Measurements from ENCODE around the gene FHL2. TPM values are rescaled to one million over a fixed set of nuclear protein-coding genes. Genes with fewer than 3 reads are reported as not detected.
"Not testable (repeated sequence)": the region's sequence is repeated elsewhere in the genome, so short reads cannot be mapped to it uniquely, and the experiment has no call there.

Gene FHL2
- total RNA-seq, 2 experiments from 2014 or later: 3.6 TPM

DNA sequence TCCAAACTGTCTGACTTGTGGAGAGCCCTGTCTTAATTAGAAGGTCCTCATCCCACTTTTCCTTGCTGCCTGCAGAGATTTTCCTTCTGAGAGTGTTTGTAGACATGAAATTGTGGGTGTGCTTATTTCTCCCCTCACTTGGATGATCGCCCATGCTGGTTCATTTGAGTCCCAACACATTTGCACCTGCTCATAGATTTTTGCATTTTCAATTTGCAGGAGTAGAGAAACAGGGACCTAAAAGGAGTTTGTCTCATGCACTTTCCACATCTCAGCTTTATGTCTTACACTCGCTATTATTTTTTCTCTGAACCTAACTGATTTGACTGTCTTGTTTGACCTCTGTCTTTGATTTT is 33.2 kb upstream of the FHL2 start:
- no peak for DNase-seq
- Mint-ChIP-seq H3K27ac (no peak overlapping the region), H3K4me3 (no peak overlapping the region), H3K27me3 (peaks cover 11% of the 10 kb centered on the region), H3K4me1 (peaks cover 14% of the 10 kb centered on the region), H3K9me3 (no peaks in the 10 kb centered on the region), H3K36me3 (ENCODE audit: low read depth) (no peaks in the 10 kb centered on the region)
- POLR2A ChIA-PET: no interaction called here
- CTCF ChIA-PET: interaction anchor here (0.6 kb wide), 1 partner anchor 29 kb away, joined by 3 read pairs; no protein-coding TSS in a partner anchor

DNA sequence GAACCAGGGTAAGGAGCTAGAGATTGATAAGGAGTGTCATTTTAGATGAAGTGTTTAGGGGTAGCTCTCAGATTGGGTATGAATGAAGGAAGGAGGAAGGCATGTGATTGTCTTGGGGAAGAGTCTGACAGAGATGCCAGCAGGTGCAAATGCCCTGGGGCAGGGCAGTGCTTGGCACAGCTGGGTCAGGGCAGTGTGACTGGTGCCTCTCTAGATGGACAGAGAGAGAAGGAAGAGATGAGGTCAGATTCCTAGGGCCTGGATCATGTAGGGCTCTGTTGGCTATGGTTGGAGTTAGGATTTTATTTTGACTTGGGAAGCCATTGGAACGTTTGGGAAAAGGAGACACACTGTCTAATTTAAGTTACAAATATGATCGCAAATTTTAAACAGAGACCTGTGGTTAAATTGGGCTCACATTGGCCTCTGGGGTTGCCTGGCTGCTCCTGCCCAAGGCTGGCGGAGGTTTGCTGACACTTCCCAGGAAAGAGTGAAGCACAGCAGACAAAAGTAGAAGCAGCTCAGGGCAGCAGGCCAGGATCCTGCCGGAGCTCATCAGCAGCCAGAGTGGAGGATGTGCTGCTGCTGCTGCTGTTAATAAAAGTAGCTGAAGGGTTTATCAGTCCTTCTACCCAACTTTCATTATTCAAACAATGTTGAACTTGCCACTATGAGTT is 32.7 kb upstream of the FHL2 start:
- POLR2A ChIA-PET: no interaction called here
- H3K36me3 Mint-ChIP-seq (ENCODE audit: low read depth): no peaks in the 10 kb centered on the region
- H3K4me1 Mint-ChIP-seq: peaks cover 19% of the 10 kb centered on the region
- H3K9me3 Mint-ChIP-seq: no peaks in the 10 kb centered on the region
- no peak for DNase-seq
- no peak overlapping the region for H3K27ac Mint-ChIP-seq
- H3K27me3 Mint-ChIP-seq: peaks cover 11% of the 10 kb centered on the region
- CTCF ChIA-PET: interaction anchor here (0.6 kb wide), 1 partner anchor 29 kb away, joined by 3 read pairs; no protein-coding TSS in a partner anchor
- H3K4me3 Mint-ChIP-seq: no peak overlapping the region

DNA sequence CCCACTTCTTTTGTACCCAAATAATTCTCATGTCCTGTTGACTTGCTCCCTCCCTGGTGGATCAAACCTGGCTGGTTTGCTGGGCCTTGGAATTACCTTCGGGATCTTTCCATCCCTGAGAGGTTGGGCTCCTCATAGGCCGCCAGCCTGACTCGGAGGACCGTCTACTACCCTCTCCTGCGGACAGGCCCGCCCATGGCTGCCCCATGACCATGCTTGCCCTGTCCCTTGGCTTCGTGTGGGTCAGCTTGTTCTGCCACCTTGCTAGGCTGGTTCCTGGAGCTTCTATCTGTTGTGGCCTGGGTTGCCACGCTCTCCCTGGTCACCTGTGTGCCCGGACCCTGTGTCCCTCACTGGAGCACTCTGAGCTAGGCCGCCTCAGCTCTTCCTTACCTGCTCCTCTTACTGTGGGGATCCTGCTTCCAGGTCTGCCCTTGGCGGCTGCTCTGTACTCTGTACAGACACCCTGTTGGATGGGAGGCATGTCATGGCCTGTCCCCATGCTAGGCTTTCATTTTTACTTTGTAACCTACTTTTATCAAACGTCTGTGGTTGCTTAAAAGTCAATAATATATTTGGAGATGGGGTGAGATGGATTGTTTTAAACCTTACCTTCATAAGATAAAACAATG is 29.7 kb upstream of the FHL2 start:
- Mint-ChIP-seq H3K9me3 (peaks cover 2% of the 10 kb centered on the region), H3K4me1 (peaks cover 26% of the 10 kb centered on the region), H3K27me3 (peaks cover 11% of the 10 kb centered on the region), H3K27ac (peak overlapping the region; percentile 42), H3K4me3 (no peak overlapping the region), H3K36me3 (ENCODE audit: low read depth) (no peaks in the 10 kb centered on the region)
- no peak for DNase-seq
- CTCF ChIA-PET: no interaction called here
- POLR2A ChIA-PET: no interaction called here

GRCh38 chr2:105427485-105427884 is 28.6 kb upstream of the FHL2 start:
- POLR2A ChIA-PET: no interaction called here
- CTCF ChIA-PET: no interaction called here
- H3K4me1 Mint-ChIP-seq: peaks cover 26% of the 10 kb centered on the region
- H3K27ac Mint-ChIP-seq: no peak overlapping the region
- H3K9me3 Mint-ChIP-seq: peaks cover 2% of the 10 kb centered on the region
- H3K36me3 Mint-ChIP-seq (ENCODE audit: low read depth): no peaks in the 10 kb centered on the region
- H3K27me3 Mint-ChIP-seq: peaks cover 14% of the 10 kb centered on the region
- DNase-seq: no peak
- no peak overlapping the region for H3K4me3 Mint-ChIP-seq

DNA sequence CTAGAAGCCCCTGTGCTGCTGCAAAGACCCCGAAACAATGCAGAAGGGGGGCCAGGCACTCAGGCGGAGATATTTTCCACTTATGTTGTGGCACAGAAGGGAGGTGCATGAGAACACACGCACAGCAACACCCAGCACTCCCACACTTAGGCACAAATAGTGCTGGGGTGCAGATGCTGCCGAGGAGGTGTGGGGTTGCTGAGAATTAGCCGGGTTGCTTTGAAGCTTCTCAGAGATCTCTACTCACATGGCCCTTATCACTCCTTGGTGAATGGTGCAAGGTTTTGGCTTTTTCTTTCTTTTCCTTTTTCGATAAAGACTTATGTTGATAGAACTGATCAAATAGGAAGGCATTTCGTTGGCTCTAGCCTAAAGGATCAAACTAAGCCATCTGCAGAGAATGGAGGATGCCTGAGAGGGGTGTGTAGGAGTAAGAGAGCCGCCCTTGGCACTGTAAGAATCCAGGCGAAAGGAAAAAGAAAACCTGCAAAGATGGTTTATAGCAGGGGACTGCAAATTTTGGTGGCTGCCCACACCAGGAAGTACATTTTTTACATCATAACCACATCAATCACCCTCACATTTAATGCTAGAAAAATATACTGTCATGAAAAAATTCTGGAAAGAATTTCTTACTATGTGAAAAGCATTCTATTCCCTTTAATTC is 27.9 kb upstream of the FHL2 start:
- Mint-ChIP-seq H3K4me3 (peak overlapping the region; percentile 5), H3K27ac (no peak overlapping the region), H3K9me3 (peaks cover 2% of the 10 kb centered on the region), H3K27me3 (peaks cover 11% of the 10 kb centered on the region), H3K36me3 (ENCODE audit: low read depth) (no peaks in the 10 kb centered on the region), H3K4me1 (peaks cover 26% of the 10 kb centered on the region)
- CTCF ChIA-PET: interaction anchor here (0.5 kb wide), 1 partner anchor 16 kb away, joined by 4 read pairs; no protein-coding TSS in a partner anchor
- POLR2A ChIA-PET: no interaction called here
- no peak for DNase-seq

GRCh38 chr2:105425936-105426625 is 27.2 kb upstream of the FHL2 start:
- DNase-seq: no peak
- Mint-ChIP-seq H3K4me1 (peaks cover 26% of the 10 kb centered on the region), H3K9me3 (peaks cover 2% of the 10 kb centered on the region), H3K27ac (no peak overlapping the region), H3K27me3 (peaks cover 12% of the 10 kb centered on the region), H3K4me3 (no peak overlapping the region), H3K36me3 (ENCODE audit: low read depth) (no peaks in the 10 kb centered on the region)
- ChIA-PET POLR2A (no interaction called here), CTCF (interaction anchor here (0.5 kb wide), 1 partner anchor 15 kb away, joined by 4 read pairs; no protein-coding TSS in a partner anchor)

DNA sequence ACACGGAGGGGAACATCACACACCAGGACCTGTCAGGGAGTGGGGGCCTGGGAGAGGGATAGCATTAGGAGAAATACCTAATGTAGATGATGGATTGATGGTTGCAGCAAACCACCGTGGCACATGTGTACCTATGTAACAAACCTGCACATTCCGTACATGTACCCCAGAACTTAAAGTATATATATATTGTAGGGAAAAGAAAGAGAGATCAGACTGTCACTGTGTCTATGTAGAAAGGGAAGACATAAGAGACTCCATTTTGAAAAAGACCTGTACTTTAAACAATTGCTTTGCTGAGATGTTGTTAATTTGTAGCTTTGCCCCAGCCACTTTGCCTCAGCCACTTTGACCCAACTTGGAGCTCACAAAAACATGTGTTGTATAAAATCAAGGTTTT is 26.0 kb upstream of the FHL2 start:
- DNase-seq; H3K36me3 Mint-ChIP-seq (ENCODE audit: low read depth); H3K27ac Mint-ChIP-seq; CTCF ChIA-PET; H3K4me3 Mint-ChIP-seq; H3K9me3 Mint-ChIP-seq; POLR2A ChIA-PET: not testable (repeated sequence)
- peaks cover 26% of the 10 kb centered on the region for H3K4me1 Mint-ChIP-seq
- peaks cover 15% of the 10 kb centered on the region for H3K27me3 Mint-ChIP-seq

DNA sequence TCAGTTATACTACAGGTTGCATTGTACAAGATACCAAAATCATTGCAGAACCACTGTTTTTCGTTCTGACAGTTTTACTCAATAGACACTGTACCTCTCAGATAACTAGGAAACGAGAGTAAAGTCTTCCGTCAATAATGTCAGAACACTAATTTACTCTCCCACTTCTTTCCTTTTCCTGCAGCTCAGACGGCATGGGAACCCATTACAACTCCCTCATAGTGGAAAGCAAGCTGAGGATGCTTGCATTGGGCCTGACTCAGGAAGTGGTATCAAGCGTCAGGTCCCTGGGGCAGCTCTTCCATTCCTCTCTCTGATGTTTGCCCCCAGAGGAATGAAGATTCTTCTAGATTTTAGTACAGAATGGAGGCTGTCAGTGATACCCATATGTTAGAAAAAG is 23.9 kb upstream of the FHL2 start:
- H3K27ac Mint-ChIP-seq: no peak overlapping the region
- no peak overlapping the region for H3K4me3 Mint-ChIP-seq
- peaks cover 10% of the 10 kb centered on the region for H3K9me3 Mint-ChIP-seq
- DNase-seq: no peak
- POLR2A ChIA-PET: no interaction called here
- CTCF ChIA-PET: interaction anchor here (1.7 kb wide), 1 partner anchor 11 kb away, joined by 3 read pairs; no protein-coding TSS in a partner anchor
- peaks cover 15% of the 10 kb centered on the region for H3K27me3 Mint-ChIP-seq
- peaks cover 22% of the 10 kb centered on the region for H3K4me1 Mint-ChIP-seq
- H3K36me3 Mint-ChIP-seq (ENCODE audit: low read depth): no peaks in the 10 kb centered on the region

DNA sequence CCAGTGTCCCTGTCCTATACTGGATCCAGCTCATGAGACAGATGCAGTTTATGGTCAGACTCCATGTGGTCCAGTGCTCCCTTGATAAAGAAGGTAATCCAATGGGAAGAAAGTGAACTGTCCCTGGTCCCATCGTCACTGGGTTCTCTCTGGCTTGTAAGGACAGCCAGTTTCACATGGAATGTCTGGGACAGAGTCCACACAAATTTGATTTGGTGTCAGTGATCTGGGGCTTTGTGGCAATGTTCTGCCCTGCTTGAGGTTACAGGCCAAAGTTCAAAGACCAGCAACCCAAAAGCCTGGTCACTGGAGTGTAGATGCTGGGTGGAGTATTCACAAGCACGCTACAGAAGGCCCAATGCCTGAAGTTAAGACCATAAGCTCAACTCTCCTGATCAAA is 22.2 kb upstream of the FHL2 start:
- DNase-seq: no peak
- Mint-ChIP-seq H3K4me3 (no peak overlapping the region), H3K27me3 (peaks cover 18% of the 10 kb centered on the region), H3K36me3 (ENCODE audit: low read depth) (no peaks in the 10 kb centered on the region), H3K4me1 (peaks cover 11% of the 10 kb centered on the region), H3K9me3 (peaks cover 10% of the 10 kb centered on the region), H3K27ac (no peak overlapping the region)
- ChIA-PET POLR2A (no interaction called here), CTCF (no interaction called here)

DNA sequence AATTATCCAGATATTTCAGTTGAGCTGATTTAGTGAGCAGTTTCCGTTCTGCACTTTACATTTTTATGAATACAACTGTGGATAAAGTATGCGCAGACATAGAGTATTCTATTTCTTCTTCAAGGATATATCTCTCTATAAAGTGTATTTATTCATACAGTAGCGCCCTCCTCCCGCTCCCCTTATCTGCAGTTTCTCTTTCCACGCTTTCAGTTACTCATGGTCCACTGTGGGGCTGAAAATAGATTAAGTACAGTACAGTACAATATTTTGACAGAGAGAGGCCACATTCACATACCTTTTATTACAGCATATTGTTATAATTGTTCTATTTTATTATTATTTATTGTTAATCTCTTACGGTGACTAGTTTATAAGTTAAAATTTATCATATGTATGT is 19.7 kb upstream of the FHL2 start:
- POLR2A ChIA-PET: no interaction called here

GRCh38 chr2:105417857-105418436 is 19.1 kb upstream of the FHL2 start:
- ChIA-PET CTCF (no interaction called here), POLR2A (no interaction called here)
- peaks cover 12% of the 10 kb centered on the region for H3K4me1 Mint-ChIP-seq
- no peak overlapping the region for H3K4me3 Mint-ChIP-seq
- H3K9me3 Mint-ChIP-seq: peaks cover 7% of the 10 kb centered on the region
- no peaks in the 10 kb centered on the region for H3K36me3 Mint-ChIP-seq (ENCODE audit: low read depth)
- no peak for DNase-seq
- H3K27me3 Mint-ChIP-seq: peaks cover 21% of the 10 kb centered on the region
- H3K27ac Mint-ChIP-seq: no peak overlapping the region

More for the DNA sequence above, 19.7 kb upstream of the FHL2 start:
- peaks cover 7% of the 10 kb centered on the region for H3K9me3 Mint-ChIP-seq
- CTCF ChIA-PET: no interaction called here
- no peaks in the 10 kb centered on the region for H3K36me3 Mint-ChIP-seq (ENCODE audit: low read depth)
- H3K27ac Mint-ChIP-seq: no peak overlapping the region
- H3K27me3 Mint-ChIP-seq: peaks cover 21% of the 10 kb centered on the region
- H3K4me3 Mint-ChIP-seq: no peak overlapping the region
- H3K4me1 Mint-ChIP-seq: peaks cover 9% of the 10 kb centered on the region
- no peak for DNase-seq

- ChIA-PET CTCF (no interaction called here), POLR2A (no interaction called here)
- H3K4me3 Mint-ChIP-seq: no peak overlapping the region
- H3K9me3 Mint-ChIP-seq: peaks cover 7% of the 10 kb centered on the region
- DNase-seq: no peak
- peaks cover 27% of the 10 kb centered on the region for H3K27me3 Mint-ChIP-seq
- H3K36me3 Mint-ChIP-seq (ENCODE audit: low read depth): no peaks in the 10 kb centered on the region
- no peak overlapping the region for H3K27ac Mint-ChIP-seq
- peaks cover 12% of the 10 kb centered on the region for H3K4me1 Mint-ChIP-seq
Measured at GRCh38 chr2:105416156-105416555, 17.3 kb upstream of the FHL2 start.

DNA sequence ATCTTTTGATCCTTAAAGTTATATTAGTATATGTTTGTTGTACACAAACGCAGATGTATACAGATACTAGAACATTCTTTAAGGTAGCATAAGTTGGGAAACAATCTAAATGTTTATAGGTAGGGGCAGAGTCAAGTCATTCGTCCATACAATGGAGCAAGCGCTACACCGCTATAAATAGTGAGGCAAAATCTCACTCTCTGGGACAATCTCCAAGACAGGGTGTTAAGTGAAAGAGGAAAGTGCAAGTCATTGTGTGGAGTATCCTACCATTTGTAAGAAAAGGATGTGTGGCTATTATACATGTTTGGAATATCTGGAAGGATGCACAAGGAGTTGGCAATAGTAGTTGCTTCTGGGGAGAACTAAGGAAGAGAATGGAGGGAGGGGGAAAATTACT is 16.2 kb upstream of the FHL2 start:
- Mint-ChIP-seq H3K36me3 (ENCODE audit: low read depth) (no peaks in the 10 kb centered on the region), H3K27ac (no peak overlapping the region), H3K4me1 (peaks cover 12% of the 10 kb centered on the region), H3K9me3 (peaks cover 4% of the 10 kb centered on the region), H3K27me3 (peaks cover 24% of the 10 kb centered on the region), H3K4me3 (no peak overlapping the region)
- ChIA-PET CTCF (no interaction called here), POLR2A (interaction anchor here (0.6 to 1.0 kb wide), 2 partner anchors 41 to 123 kb away, joined by 3 to 4 read pairs; no protein-coding TSS in a partner anchor)
- DNase-seq: no peak

All from activated CD4-positive, alpha-beta T cell treated with anti-CD3 and anti-CD28 coated beads, Interleukin-2, amount 10 ng/mL, durations not matched to agents 7 days and 5 days (primary cell).